Keratinocyte (primary cell): Measurements from ENCODE around the gene RAET1E. TPM values are rescaled to one million over a fixed set of nuclear protein-coding genes. Genes with fewer than 3 reads are reported as not detected.
A peak's percentile ranks its signal among the peaks of the same experiment; 100 is the strongest.

Source experiments
- DNase-seq: peaks from one replicate; pipeline ENCODE4 v3.0.0-alpha.2; 2011; ENCODE audit warnings: low read depth, missing footprints, low spot score
- FAIRE-seq: peaks from 2 replicates; lab custom pipeline; 2011; peaks lifted over from hg19 to GRCh38; lab: Jason Lieb, UNC
- H2AFZ ChIP-seq: 2 replicates; pipeline ENCODE4 v1.6.0; 2012; ENCODE audit warnings: low read length, control low read depth, inconsistent platforms; ENCODE audit not compliant: control insufficient read depth
- H3K27ac ChIP-seq: 2 replicates; pipeline ENCODE4 v1.5.1; 2011; ENCODE audit warnings: low read length; ENCODE audit not compliant: control insufficient read depth, insufficient read depth
- H3K27me3 ChIP-seq: 3 replicates; pipeline ENCODE4 v1.6.0; 2011; ENCODE audit warnings: low read length; ENCODE audit not compliant: control insufficient read depth, insufficient read depth; ENCODE audit errors: extremely low read depth
- H3K36me3 ChIP-seq, 2 experiments: 2 replicates in 1 of 2; 3 replicates in 1 of 2; pipeline ENCODE4 v1.5.1; 2011; ENCODE audit warnings: low read length in 2 of 2, mild to moderate bottlenecking in 1 of 2; ENCODE audit not compliant: control insufficient read depth in 2 of 2, insufficient read depth in 2 of 2; ENCODE audit errors: extremely low read depth in 1 of 2
- H3K4me1 ChIP-seq: 3 replicates; pipeline ENCODE4 v1.5.1; 2011; ENCODE audit warnings: low read length; ENCODE audit not compliant: control insufficient read depth, insufficient read depth; ENCODE audit errors: extremely low read depth
- H3K4me2 ChIP-seq: 3 replicates; pipeline ENCODE4 v1.6.0; 2011; ENCODE audit warnings: low read depth, low read length; ENCODE audit not compliant: control insufficient read depth, insufficient read depth; ENCODE audit errors: extremely low read depth
- H3K4me3 ChIP-seq, 3 experiments: fragments of 200-600 bp in 1 of 3; sonication (generic) in 1 of 3; 2 replicates in 2 of 3; 3 replicates in 1 of 3; pipeline ENCODE4 v1.5.1; 2011 to 2016; ENCODE audit warnings: low read length in 3 of 3, mild to moderate bottlenecking in 3 of 3, control low read depth in 2 of 3, inconsistent platforms in 1 of 3, low read depth in 1 of 3, mixed read lengths in 1 of 3, mixed run types in 1 of 3, moderate library complexity in 1 of 3; ENCODE audit not compliant: control insufficient read depth in 2 of 3, insufficient read depth in 2 of 3; ENCODE audit errors: extremely low read depth in 1 of 3
- H3K79me2 ChIP-seq: 2 replicates; pipeline ENCODE4 v1.6.0; 2012; ENCODE audit warnings: low read length; ENCODE audit not compliant: control insufficient read depth, insufficient read depth
- H3K9ac ChIP-seq: 3 replicates; pipeline ENCODE4 v1.6.0; 2011; ENCODE audit warnings: low read length; ENCODE audit not compliant: control insufficient read depth, insufficient read depth; ENCODE audit errors: extremely low read depth
- H3K9me1 ChIP-seq: 3 replicates; pipeline ENCODE4 v1.6.0; 2011; ENCODE audit warnings: low read length; ENCODE audit not compliant: control insufficient read depth, insufficient read depth; ENCODE audit errors: extremely low read depth
- H3K9me3 ChIP-seq: 2 replicates; pipeline ENCODE4 v1.5.1; 2012; ENCODE audit warnings: low read depth, low read length; ENCODE audit not compliant: control insufficient read depth
- H4K20me1 ChIP-seq: 3 replicates; pipeline ENCODE4 v1.6.0; 2011; ENCODE audit warnings: low read length; ENCODE audit not compliant: control insufficient read depth, insufficient read depth; ENCODE audit errors: extremely low read depth
- EZH2 ChIP-seq: IDR thresholded peaks from one replicate; pipeline ENCODE4 v1.6.1; 2012; ENCODE audit warnings: inconsistent platforms, mild to moderate bottlenecking, low read length, moderate library complexity
- dilution Hi-C: fragments of 300-500 bp; cut with MboI; formaldehyde crosslinking; loops from one replicate; pipeline ENCODE4 v1.7.0; 2020; ENCODE audit warnings: low sequenced_read_pairs; ENCODE audit not compliant: extremely low pct_ligation_motif_present
- polyA plus RNA-seq, 5 experiments: library from polyadenylated mRNA; depleted of rRNA in 3 of 5; stranded (reverse) in 3 of 5; stranded (forward) in 1 of 5; unstranded in 1 of 5; fragments of >200 nt; gene quantifications; 1 replicate in 1 of 5; 2 replicates in 3 of 5; 3 replicates in 1 of 5; pipeline versions ENCODE4 v1.2.1 to v1.2.3, GENCODE V29; 2011 to 2012; ENCODE audit warnings: missing spikeins in 2 of 5, low read depth in 1 of 5, low replicate concordance in 1 of 5
- TF ChIP-seq, protein P1 (sequence below), 3 experiments: IDR thresholded peaks in 1 of 3; conservative IDR thresholded peaks in 1 of 3; optimal IDR thresholded peaks in 1 of 3; 2 replicates in 2 of 3; 3 replicates in 1 of 3; pipeline versions ENCODE3 to v1.5.1; 2011; ENCODE audit warnings: low read length in 3 of 3, mild to moderate bottlenecking in 3 of 3, moderate library complexity in 2 of 3, control low read depth in 1 of 3, inconsistent platforms in 1 of 3; ENCODE audit not compliant: insufficient read depth in 2 of 3; ENCODE audit errors: extremely low read depth in 1 of 3

The RAET1E gene
- polyA plus RNA-seq, 1 donor (not counting 4 experiments of a cell fraction or from before 2014, with no cell fraction given): 14.0 TPM

DNA sequence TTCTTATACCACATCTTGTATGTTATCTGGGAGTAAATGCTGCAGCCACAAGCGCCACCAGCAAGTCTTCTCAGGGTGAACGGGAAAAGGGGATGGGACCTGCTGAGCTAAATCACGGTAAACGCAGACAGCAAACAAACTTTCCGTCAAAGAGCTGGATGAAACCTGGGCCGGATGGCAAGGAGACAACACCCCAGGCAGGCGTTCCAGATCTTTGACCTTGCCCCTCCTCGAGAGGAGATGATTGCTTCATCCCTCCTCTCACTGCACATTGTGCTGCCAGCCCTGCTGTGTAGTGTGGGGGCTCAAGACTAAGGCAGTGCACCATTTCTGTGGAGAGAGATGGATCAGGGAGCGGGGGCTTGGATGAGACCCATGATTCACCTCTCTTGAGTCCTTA, 9.8 kb downstream of the RAET1E start:
- H3K9me3 ChIP-seq: no peaks in the 10 kb centered on the region
- peaks cover 66% of the 10 kb centered on the region for H3K4me1 ChIP-seq
- FAIRE-seq (no peak), DNase-seq (no peak)
- no peaks in the 10 kb centered on the region for H3K36me3 ChIP-seq
- peak overlapping the region; percentile 42 for H3K9ac ChIP-seq
- H3K4me2 ChIP-seq: peak overlapping the region; percentile 54
- no peaks in the 10 kb centered on the region for H3K9me1 ChIP-seq
- TF ChIP-seq, protein P1, sequence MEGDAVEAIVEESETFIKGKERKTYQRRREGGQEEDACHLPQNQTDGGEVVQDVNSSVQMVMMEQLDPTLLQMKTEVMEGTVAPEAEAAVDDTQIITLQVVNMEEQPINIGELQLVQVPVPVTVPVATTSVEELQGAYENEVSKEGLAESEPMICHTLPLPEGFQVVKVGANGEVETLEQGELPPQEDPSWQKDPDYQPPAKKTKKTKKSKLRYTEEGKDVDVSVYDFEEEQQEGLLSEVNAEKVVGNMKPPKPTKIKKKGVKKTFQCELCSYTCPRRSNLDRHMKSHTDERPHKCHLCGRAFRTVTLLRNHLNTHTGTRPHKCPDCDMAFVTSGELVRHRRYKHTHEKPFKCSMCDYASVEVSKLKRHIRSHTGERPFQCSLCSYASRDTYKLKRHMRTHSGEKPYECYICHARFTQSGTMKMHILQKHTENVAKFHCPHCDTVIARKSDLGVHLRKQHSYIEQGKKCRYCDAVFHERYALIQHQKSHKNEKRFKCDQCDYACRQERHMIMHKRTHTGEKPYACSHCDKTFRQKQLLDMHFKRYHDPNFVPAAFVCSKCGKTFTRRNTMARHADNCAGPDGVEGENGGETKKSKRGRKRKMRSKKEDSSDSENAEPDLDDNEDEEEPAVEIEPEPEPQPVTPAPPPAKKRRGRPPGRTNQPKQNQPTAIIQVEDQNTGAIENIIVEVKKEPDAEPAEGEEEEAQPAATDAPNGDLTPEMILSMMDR (optimal IDR thresholded peaks at IDR 0.05 in 1 of 3, IDR thresholded peaks at IDR 0.05 in 1 of 3, conservative IDR thresholded peaks at IDR 0.05 in 1 of 3; ENCODE audit: extremely low read depth in 1 of 3, insufficient read depth in 2 of 3, low read length in 3 of 3): no peak
- no peak for TF ChIP-seq EZH2
- H3K79me2 ChIP-seq: no peaks in the 10 kb centered on the region
- dilution Hi-C loops: no loop called here
- peak overlapping the region; percentile 82 for H3K27ac ChIP-seq
- H2AFZ ChIP-seq: no peak overlapping the region
- no peak overlapping the region for H3K4me3 ChIP-seq
- H3K27me3 ChIP-seq: no peaks in the 10 kb centered on the region
- H4K20me1 ChIP-seq: no peaks in the 10 kb centered on the region

DNA sequence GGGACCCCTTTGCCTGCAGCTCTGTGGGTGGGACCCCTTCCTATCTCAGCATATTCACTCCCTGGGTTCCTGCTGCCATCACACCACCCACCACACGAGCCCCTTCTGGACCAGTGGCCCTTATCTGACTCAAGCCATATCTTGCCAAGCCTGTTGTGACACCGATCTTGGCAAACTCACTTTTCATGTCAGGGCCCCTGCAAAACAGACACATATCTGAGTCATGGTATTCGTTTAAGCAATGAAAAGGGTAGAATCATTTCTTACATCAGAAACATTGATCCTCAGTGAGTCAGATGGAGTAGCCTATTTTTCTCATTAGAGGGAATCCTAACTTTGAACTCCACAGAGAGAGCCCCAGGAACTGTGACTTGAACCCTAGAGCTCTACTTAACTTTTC, 10.6 kb downstream of the RAET1E start:
- dilution Hi-C loops: no loop called here
- H2AFZ ChIP-seq: no peak overlapping the region
- H3K79me2 ChIP-seq: no peaks in the 10 kb centered on the region
- H3K4me2 ChIP-seq: peak overlapping the region; percentile 54
- peak overlapping the region; percentile 82 for H3K27ac ChIP-seq
- no peaks in the 10 kb centered on the region for H3K27me3 ChIP-seq
- no peaks in the 10 kb centered on the region for H3K36me3 ChIP-seq
- peak overlapping the region in 1 of 3 experiments; percentile 28 for H3K4me3 ChIP-seq
- no peaks in the 10 kb centered on the region for H3K9me3 ChIP-seq
- FAIRE-seq (peak; percentile 83), DNase-seq (peak; percentile 85)
- TF ChIP-seq EZH2: no peak
- TF ChIP-seq, protein P1 (optimal IDR thresholded peaks at IDR 0.05 in 1 of 3, IDR thresholded peaks at IDR 0.05 in 1 of 3, conservative IDR thresholded peaks at IDR 0.05 in 1 of 3; ENCODE audit: extremely low read depth in 1 of 3, insufficient read depth in 2 of 3, low read length in 3 of 3): no peak
- peak overlapping the region; percentile 28 for H3K9ac ChIP-seq
- no peaks in the 10 kb centered on the region for H4K20me1 ChIP-seq
- no peaks in the 10 kb centered on the region for H3K9me1 ChIP-seq
- H3K4me1 ChIP-seq: peaks cover 66% of the 10 kb centered on the region
